ENCODE results near the gene PTPRN2. TPM values are rescaled to one million over a fixed set of nuclear protein-coding genes. Genes with fewer than 3 reads are reported as not detected.

Gene PTPRN2
- total RNA-seq, 2 experiments from 2014 or later, result 0.70 TPM; not detected in 1

DNA sequence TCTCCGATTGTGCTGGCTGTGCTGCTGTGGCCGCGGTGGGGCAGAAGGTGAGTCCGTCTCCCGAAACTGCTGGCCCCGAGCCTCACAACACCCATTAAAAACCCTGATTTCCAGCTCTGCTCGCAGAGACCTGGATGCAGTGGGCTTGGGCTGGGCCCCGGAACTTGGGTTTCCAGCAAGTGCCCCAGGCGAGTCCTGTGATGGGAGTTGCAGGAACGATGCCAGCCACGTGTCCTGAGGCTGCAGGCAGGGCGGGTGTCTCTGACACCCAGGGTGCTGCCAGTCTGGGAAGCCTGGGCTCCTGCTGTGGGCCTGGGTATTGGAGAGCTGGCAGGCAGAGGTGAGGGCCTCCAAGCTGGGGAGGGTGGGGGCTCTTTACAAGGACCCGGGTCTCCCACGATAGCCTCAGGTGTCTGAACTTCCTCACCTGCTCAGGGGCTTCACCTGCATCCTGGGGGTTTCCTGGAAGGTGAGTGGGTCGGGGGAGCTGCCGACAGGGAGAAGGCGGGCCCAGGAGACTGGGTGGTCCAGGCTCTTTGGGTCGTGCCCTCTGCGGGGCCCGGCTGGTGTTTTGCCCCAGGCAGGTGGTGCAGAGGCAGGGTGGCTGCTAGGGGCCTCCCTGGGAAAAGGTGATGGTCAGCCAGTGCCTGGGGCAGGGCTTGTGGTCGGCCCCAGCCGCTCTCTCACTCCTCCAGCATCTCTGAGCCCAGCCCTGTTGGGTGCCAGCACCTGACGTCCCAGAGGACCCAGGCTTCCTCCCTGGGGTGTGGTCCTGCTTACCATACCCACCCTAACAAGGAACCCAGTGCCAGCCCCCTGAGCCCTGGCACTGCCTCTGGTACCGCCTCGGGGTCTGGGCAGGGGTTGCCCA lies 1070.5 kb downstream of the PTPRN2 start:
- H4K20me1 ChIP-seq (ENCODE audit: insufficient read depth, low read length), result no peaks in the 10 kb centered on the region
- DNase-seq (ENCODE audit: low spot score), result no peak
- ChIA-PET CTCF (ENCODE audit: unreplicated experiment) (no interaction called here), POLR2A (no interaction called here)
- H3K9me2 ChIP-seq (ENCODE audit: insufficient read depth, low read length), result no peaks in the 10 kb centered on the region
- no peak overlapping the region for H3K4me3 ChIP-seq (ENCODE audit: low read depth, low read length, poor library complexity, severe bottlenecking)
- H3K4me2 ChIP-seq (ENCODE audit: low read length), result no peak overlapping the region
- no peak overlapping the region for H2AFZ ChIP-seq (ENCODE audit: low read length)
- H3K79me2 ChIP-seq (ENCODE audit: insufficient read depth, low read depth, low read length), result no peaks in the 10 kb centered on the region
- H3K36me3 ChIP-seq (ENCODE audit: insufficient read depth, low read length), result no peaks in the 10 kb centered on the region
- peaks cover 19% of the 10 kb centered on the region for H3K4me1 ChIP-seq (ENCODE audit: insufficient read depth, low read length, poor library complexity, severe bottlenecking)
- no peaks in the 10 kb centered on the region for H3K9me3 ChIP-seq (ENCODE audit: low read length)
- intact Hi-C loops (cut with micrococcal nuclease; ENCODE audit: unreplicated experiment), result no loop called here
- BruUV-seq (replicated peaks), result no TSS peak
- TF ChIP-seq, protein P1, sequence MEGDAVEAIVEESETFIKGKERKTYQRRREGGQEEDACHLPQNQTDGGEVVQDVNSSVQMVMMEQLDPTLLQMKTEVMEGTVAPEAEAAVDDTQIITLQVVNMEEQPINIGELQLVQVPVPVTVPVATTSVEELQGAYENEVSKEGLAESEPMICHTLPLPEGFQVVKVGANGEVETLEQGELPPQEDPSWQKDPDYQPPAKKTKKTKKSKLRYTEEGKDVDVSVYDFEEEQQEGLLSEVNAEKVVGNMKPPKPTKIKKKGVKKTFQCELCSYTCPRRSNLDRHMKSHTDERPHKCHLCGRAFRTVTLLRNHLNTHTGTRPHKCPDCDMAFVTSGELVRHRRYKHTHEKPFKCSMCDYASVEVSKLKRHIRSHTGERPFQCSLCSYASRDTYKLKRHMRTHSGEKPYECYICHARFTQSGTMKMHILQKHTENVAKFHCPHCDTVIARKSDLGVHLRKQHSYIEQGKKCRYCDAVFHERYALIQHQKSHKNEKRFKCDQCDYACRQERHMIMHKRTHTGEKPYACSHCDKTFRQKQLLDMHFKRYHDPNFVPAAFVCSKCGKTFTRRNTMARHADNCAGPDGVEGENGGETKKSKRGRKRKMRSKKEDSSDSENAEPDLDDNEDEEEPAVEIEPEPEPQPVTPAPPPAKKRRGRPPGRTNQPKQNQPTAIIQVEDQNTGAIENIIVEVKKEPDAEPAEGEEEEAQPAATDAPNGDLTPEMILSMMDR (conservative IDR thresholded peaks at IDR 0.05; ENCODE audit: low read length), result no peak
- TF ChIP-seq EZH2phosphoT487 (IDR thresholded peaks at IDR 0.05; ENCODE audit: borderline replicate concordance, low read depth, low read length), result no peak
- no peak overlapping the region for H3K27ac ChIP-seq (ENCODE audit: low read depth, low read length, poor library complexity, severe bottlenecking)

GRCh38 chr7:157516311-157516710 lies 1071.3 kb downstream of the PTPRN2 start:
- no peak overlapping the region for H3K4me2 ChIP-seq (ENCODE audit: low read length)
- H4K20me1 ChIP-seq (ENCODE audit: insufficient read depth, low read length), result no peaks in the 10 kb centered on the region
- no peaks in the 10 kb centered on the region for H3K79me2 ChIP-seq (ENCODE audit: insufficient read depth, low read depth, low read length)
- ChIA-PET POLR2A (interaction anchor here (1.1 kb wide), 1 partner anchor 12 kb away, joined by 3 read pairs; no protein-coding TSS in a partner anchor), CTCF (ENCODE audit: unreplicated experiment) (no interaction called here)
- H2AFZ ChIP-seq (ENCODE audit: low read length), result no peak overlapping the region
- H3K27ac ChIP-seq (ENCODE audit: low read depth, low read length, poor library complexity, severe bottlenecking), result no peak overlapping the region
- TF ChIP-seq, protein P1 (conservative IDR thresholded peaks at IDR 0.05; ENCODE audit: low read length), result no peak
- no peak for TF ChIP-seq EZH2phosphoT487 (IDR thresholded peaks at IDR 0.05; ENCODE audit: borderline replicate concordance, low read depth, low read length)
- peaks cover 19% of the 10 kb centered on the region for H3K4me1 ChIP-seq (ENCODE audit: insufficient read depth, low read length, poor library complexity, severe bottlenecking)
- DNase-seq (ENCODE audit: low spot score), result no peak
- no peaks in the 10 kb centered on the region for H3K9me2 ChIP-seq (ENCODE audit: insufficient read depth, low read length)
- intact Hi-C loops (cut with micrococcal nuclease; ENCODE audit: unreplicated experiment), result no loop called here
- no TSS peak for BruUV-seq (replicated peaks)
- H3K4me3 ChIP-seq (ENCODE audit: low read depth, low read length, poor library complexity, severe bottlenecking), result no peak overlapping the region
- H3K9me3 ChIP-seq (ENCODE audit: low read length), result no peaks in the 10 kb centered on the region
- H3K36me3 ChIP-seq (ENCODE audit: insufficient read depth, low read length), result no peaks in the 10 kb centered on the region

Data from OCI-LY7 (cell line).